Caco-2 (cell line): Measurements from ENCODE around the gene PIK3CA. TPM values are rescaled to one million over a fixed set of nuclear protein-coding genes. Genes with fewer than 3 reads are reported as not detected.
"Not testable (repeated sequence)": the region's sequence is repeated elsewhere in the genome, so short reads cannot be mapped to it uniquely, and the experiment has no call there.

Source experiments
- BruUV-seq: library from RNA; stranded (reverse); fragments of 400-500 nt; replicated peaks from 2 replicates; lab custom pipeline; 2021; lab: Mats Ljungman, UMichigan
- CTCF ChIA-PET: fragments of 300-600 bp; sonication (Branson Sonifier 250); formaldehyde crosslinking; loops from one replicate; lab custom pipeline; 2022; ENCODE audit warnings: antibody characterized with exemption; lab: Charles Lee
- POLR2A ChIA-PET: fragments of 300-600 bp; sonication (Branson Sonifier 250); formaldehyde crosslinking; loops from one replicate; lab custom pipeline; 2022; ENCODE audit warnings: antibody characterized with exemption; lab: Charles Lee
- DNase-seq, 2 experiments: peaks; one replicate each; pipeline versions ENCODE4 v3.0.0 to v3.0.0-alpha.2; 2020 to 2022
- H3K27me3 ChIP-seq: replicated peaks from 2 replicates; pipeline ENCODE4 v1.6.0; 2011; ENCODE audit warnings: low read length; ENCODE audit not compliant: control insufficient read depth, insufficient read depth
- H3K36me3 ChIP-seq: 2 replicates; pipeline ENCODE4 v1.5.1; 2011; ENCODE audit warnings: low read length; ENCODE audit not compliant: control insufficient read depth, insufficient read depth
- H3K4me1 ChIP-seq: fragments of 250-450 bp; sonication (Bioruptor Pico); 2 replicates; pipeline ENCODE4 v1.5.1; 2020; ENCODE audit warnings: mild to moderate bottlenecking
- H3K4me3 ChIP-seq: 2 replicates; pipeline ENCODE4 v1.5.1; 2011; ENCODE audit warnings: low read depth, mild to moderate bottlenecking, control low read depth, low read length
- H3K9me3 ChIP-seq: fragments of 250-450 bp; sonication (Bioruptor Pico); 2 replicates; pipeline ENCODE4 v1.5.1; 2020; ENCODE audit warnings: mild to moderate bottlenecking, moderate library complexity
- H3K27ac Mint-ChIP-seq: one replicate; pipeline ENCODE4 v1.8.0; 2022; ENCODE audit warnings: mixed read lengths; ENCODE audit not compliant: unreplicated experiment
- H3K27me3 Mint-ChIP-seq: one replicate; pipeline ENCODE4 v1.8.0; 2022; ENCODE audit warnings: mixed read lengths; ENCODE audit not compliant: insufficient read depth, unreplicated experiment
- H3K36me3 Mint-ChIP-seq: one replicate; pipeline ENCODE4 v1.8.0; 2022; ENCODE audit warnings: mild to moderate bottlenecking, mixed read lengths; ENCODE audit not compliant: insufficient read depth, unreplicated experiment
- H3K4me1 Mint-ChIP-seq: one replicate; pipeline ENCODE4 v1.8.0; 2022; ENCODE audit warnings: low read depth, mixed read lengths; ENCODE audit not compliant: unreplicated experiment
- H3K4me3 Mint-ChIP-seq: one replicate; pipeline ENCODE4 v1.8.0; 2022; ENCODE audit warnings: mild to moderate bottlenecking, moderate library complexity, mixed read lengths; ENCODE audit not compliant: unreplicated experiment
- H3K9me3 Mint-ChIP-seq: one replicate; pipeline ENCODE4 v1.8.0; 2022; ENCODE audit warnings: mixed read lengths; ENCODE audit not compliant: unreplicated experiment
- CTCF ChIP-seq, 2 experiments: fragments of 200-600 bp in 1 of 2; IDR thresholded peaks; 1 replicate in 1 of 2; 2 replicates in 1 of 2; pipeline versions ENCODE4 v1.5.1 to v1.8.0; 2011 to 2022; ENCODE audit warnings: antibody characterized with exemption in 1 of 2, control low read depth in 1 of 2, inconsistent platforms in 1 of 2, low read depth in 1 of 2, low read length in 1 of 2, mild to moderate bottlenecking in 1 of 2, moderate library complexity in 1 of 2; ENCODE audit not compliant: insufficient read depth in 1 of 2, severe bottlenecking in 1 of 2, unreplicated experiment in 1 of 2
- intact Hi-C: fragments of 100-400 bp; cut with micrococcal nuclease; formaldehyde crosslinking; loops from one replicate; pipeline ENCODE4 v1.10.0; 2022; ENCODE audit not compliant: unreplicated experiment
- total RNA-seq: library from RNA; stranded (reverse); gene quantifications from 2 replicates; pipeline ENCODE4 v1.2.3, GENCODE V29; 2022

The PIK3CA gene
- total RNA-seq, 1 experiment from 2014 or later: 10.6 TPM

- Mint-ChIP-seq H3K9me3 (peaks cover 27% of the 10 kb centered on the region), H3K27ac (no peak overlapping the region), H3K27me3 (no peaks in the 10 kb centered on the region), H3K36me3 (peaks cover 16% of the 10 kb centered on the region), H3K4me3 (no peak overlapping the region), H3K4me1 (peaks cover 35% of the 10 kb centered on the region)
- BruUV-seq: no TSS peak
- no peaks in the 10 kb centered on the region for H3K27me3 ChIP-seq
- TF ChIP-seq CTCF (IDR thresholded peaks at IDR 0.05; ENCODE audit: insufficient read depth in 1 of 2, low read depth in 1 of 2, low read length in 1 of 2, severe bottlenecking in 1 of 2, unreplicated experiment in 1 of 2): no peak
- H3K9me3 ChIP-seq: 0 out of 2 replicates have a peak, but pooled peaks cover 6% of the 10 kb centered on the region
- H3K36me3 ChIP-seq: no peaks in the 10 kb centered on the region
- intact Hi-C loops: no loop called here
- POLR2A ChIA-PET: no interaction called here
- H3K4me1 ChIP-seq: peaks cover 6% of the 10 kb centered on the region; the same call in 1 of the 2 replicates
- no peak for DNase-seq
- CTCF ChIA-PET: no interaction called here
- H3K4me3 ChIP-seq: no peak overlapping the region
These were observed 110.7 kb downstream of the PIK3CA start for GRCh38 chr3:179258820-179259219.

- H3K27me3 Mint-ChIP-seq, H3K36me3 ChIP-seq, DNase-seq, H3K4me1 ChIP-seq, H3K27me3 ChIP-seq, POLR2A ChIA-PET, CTCF ChIA-PET, H3K9me3 ChIP-seq: not testable (repeated sequence)
- Mint-ChIP-seq H3K9me3 (peaks cover 27% of the 10 kb centered on the region), H3K27ac (peak overlapping the region; percentile 84), H3K4me1 (peaks cover 35% of the 10 kb centered on the region), H3K4me3 (peak overlapping the region; percentile 78), H3K36me3 (peaks cover 16% of the 10 kb centered on the region)
- peak overlapping the region; percentile 66; the same call in 1 of the 2 replicates for H3K4me3 ChIP-seq
- intact Hi-C loops: loop anchor here (2.0 kb wide), 1 partner anchor 57 kb away; no protein-coding TSS in a partner anchor
- TSS peak; percentile 59 for BruUV-seq
These were observed 112.0 kb downstream of the PIK3CA start for GRCh38 chr3:179259959-179260756.

- 0 out of 2 replicates have a peak, but pooled peaks cover 6% of the 10 kb centered on the region for H3K9me3 ChIP-seq
- no peak for TF ChIP-seq CTCF (IDR thresholded peaks at IDR 0.05; ENCODE audit: insufficient read depth in 1 of 2, low read depth in 1 of 2, low read length in 1 of 2, severe bottlenecking in 1 of 2, unreplicated experiment in 1 of 2)
- DNase-seq: peak; percentile 77 to 87
- Mint-ChIP-seq H3K27me3 (no peaks in the 10 kb centered on the region), H3K4me3 (peak overlapping the region; percentile 78), H3K36me3 (peaks cover 16% of the 10 kb centered on the region), H3K9me3 (peaks cover 27% of the 10 kb centered on the region), H3K27ac (peak overlapping the region; percentile 84), H3K4me1 (peaks cover 29% of the 10 kb centered on the region)
- BruUV-seq: no TSS peak
- H3K4me1 ChIP-seq: no peaks in the 10 kb centered on the region
- intact Hi-C loops: loop anchor here (2.0 kb wide), 1 partner anchor 56 kb away; no protein-coding TSS in a partner anchor
- H3K27me3 ChIP-seq: no peaks in the 10 kb centered on the region; the same call in 1 of the 2 replicates
- H3K36me3 ChIP-seq: no peaks in the 10 kb centered on the region
- POLR2A ChIA-PET: interaction anchor here (0.5 kb wide), 1 partner anchor 39 kb away, joined by 4 read pairs; no protein-coding TSS in a partner anchor
- peak overlapping the region; percentile 66 for H3K4me3 ChIP-seq
- CTCF ChIA-PET: no interaction called here
These were observed 113.0 kb downstream of the PIK3CA start for GRCh38 chr3:179260949-179261765.
